Measurements from ENCODE around the gene ZXDA.
"Not testable (repeated sequence)": the region's sequence is repeated elsewhere in the genome, so short reads cannot be mapped to it uniquely, and the experiment has no call there.

Gene ZXDA

GRCh38 chrX:57910287-57910912 is at the start of gene ZXDA:
ZXDA (minus strand) TSS chrX:57910458; CDS start chrX:57910420, 38 bp downstream.
- FAIRE-seq = not testable (repeated sequence)

- no peak for FAIRE-seq
These were observed 42.0 kb upstream of the ZXDA start for GRCh38 chrX:57952320-57952678.

DNA sequence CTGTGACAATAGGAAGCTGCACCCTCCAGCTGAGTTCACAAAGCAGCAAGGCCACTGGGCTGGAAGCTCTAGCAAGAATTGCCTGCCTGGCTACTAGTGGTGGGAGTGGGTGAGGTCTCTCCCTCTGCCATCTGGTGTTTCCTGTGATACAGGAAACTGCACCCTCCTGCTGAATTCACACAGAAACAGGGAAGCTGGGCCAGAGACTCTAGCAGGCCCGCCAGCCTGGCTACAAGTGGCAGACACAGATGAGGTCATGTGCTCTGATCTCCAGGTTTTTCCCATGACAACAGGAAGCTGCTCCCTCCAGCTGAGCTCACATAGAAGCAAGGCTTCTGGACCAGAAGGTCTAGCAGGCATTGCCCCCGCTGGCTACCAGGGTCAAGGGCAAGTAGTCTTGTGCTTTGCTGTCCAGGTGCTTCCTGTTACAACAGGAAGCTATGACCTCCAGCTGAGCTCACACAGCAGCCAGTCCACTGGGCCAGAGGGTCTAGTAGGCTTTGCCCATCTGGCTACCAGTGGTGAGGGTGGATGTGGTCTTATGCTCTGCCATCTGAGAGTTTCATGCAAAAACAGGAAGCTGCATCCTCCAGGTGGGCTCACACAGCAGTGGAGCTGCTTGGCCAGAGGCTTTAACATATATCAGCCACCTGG is 41.5 kb upstream of the ZXDA start:
- FAIRE-seq = no peak

DNA sequence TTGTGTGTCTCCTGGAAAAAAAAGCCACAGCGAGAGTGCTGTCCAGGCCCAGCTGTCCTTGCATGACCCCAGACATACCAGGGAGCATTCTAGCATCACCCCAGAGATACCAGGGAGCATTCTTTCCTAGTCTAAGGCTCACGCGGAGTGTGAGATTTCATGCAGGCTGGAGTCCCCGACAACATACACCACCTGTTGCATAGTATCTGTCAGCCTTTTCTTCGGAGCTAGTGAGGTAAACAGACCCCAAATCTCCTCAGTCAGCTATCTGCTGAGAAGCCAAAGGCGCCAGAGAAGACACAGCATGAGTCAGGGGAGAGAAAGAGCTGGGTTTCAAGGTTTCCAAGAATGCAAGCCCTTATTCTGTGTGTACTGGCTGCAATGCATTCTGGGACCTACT is 23.1 kb upstream of the ZXDA start:
- FAIRE-seq = no peak

DNA sequence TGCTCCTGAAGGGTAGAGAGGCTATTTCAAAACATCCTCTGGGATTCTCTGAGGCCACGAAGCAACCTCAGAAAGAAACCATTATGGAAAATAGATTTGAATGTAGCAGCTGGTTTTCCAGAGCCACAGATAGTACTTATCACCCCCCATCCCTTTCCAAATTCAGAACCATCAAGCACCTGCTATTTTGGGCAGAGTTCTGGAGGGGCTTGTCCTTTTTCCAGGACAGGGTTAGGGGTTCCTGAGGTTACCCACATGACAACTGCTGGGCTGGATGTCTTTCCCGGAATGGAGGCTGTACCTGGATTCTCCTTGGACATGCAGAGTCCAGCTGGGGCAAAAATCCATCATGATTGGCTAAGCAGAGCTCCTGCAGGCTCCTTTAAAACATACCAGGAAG is 22.0 kb upstream of the ZXDA start:
- FAIRE-seq = no peak

- FAIRE-seq = no peak
These were observed 19.8 kb upstream of the ZXDA start for GRCh38 chrX:57930051-57930450.

- FAIRE-seq = no peak
These were observed 19.1 kb upstream of the ZXDA start for GRCh38 chrX:57929373-57929772.

DNA sequence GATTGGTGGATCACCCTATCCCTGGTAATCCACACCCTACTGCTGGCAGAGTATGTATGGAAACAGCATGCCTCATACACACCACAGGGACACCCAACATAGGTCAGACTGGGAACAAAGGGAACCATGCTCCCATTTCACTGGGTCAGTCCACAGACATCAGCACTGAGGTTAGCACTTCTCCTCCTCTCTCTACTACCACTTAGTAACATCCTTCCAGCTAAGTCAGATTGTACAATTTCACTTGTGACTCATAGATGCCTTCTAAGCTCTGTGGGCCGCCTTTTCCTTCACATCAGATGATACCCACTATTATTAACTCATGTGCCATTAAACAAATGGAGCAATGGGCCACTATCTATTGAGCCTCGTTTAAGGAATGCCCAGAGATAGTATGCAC is 15.5 kb upstream of the ZXDA start:
- FAIRE-seq = no peak

- FAIRE-seq = peak; percentile 21
These were observed 8.6 kb upstream of the ZXDA start for GRCh38 chrX:57918750-57919436.

- no peak for FAIRE-seq
These were observed 5.4 kb upstream of the ZXDA start for GRCh38 chrX:57915680-57916079.

GRCh38 chrX:57909595-57910286 is 517 bp downstream of the ZXDA start:
- not testable (repeated sequence) for FAIRE-seq

DNA sequence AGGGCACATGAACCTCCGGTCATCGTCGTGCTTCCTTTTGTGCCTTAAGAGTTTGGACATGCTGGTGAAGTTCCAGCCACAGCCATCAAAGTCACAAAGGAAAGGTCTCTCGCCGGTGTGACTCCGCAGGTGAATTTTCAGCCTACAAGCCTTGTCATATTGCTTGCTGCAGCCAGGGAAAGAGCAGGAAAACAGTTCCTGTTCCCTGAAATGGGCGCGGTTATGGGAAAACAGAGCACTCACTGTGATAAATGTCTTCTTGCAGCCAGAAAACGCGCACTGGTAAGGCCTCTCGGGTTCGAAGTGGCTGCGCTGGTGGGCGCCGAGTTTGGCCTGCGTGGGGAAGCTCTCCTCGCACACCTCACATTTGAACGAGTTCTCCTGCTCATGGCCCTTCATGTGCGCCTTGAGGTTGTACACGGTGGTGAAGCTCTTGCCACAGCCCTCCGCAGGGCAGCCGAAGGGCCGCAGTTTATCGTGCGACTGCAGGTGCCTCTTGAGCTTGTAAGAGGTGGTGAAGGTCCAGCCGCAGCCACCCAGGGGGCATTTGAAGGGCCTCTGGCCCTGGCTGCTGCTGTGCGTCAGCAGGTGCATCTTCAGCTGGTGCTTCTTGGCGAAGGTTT is 1.2 kb downstream of the ZXDA start:
- not testable (repeated sequence) for FAIRE-seq

GRCh38 chrX:57906790-57907189 is 3.5 kb downstream of the ZXDA start:
- FAIRE-seq = no peak

GRCh38 chrX:57905141-57905540 is 5.1 kb downstream of the ZXDA start:
- no peak for FAIRE-seq

DNA sequence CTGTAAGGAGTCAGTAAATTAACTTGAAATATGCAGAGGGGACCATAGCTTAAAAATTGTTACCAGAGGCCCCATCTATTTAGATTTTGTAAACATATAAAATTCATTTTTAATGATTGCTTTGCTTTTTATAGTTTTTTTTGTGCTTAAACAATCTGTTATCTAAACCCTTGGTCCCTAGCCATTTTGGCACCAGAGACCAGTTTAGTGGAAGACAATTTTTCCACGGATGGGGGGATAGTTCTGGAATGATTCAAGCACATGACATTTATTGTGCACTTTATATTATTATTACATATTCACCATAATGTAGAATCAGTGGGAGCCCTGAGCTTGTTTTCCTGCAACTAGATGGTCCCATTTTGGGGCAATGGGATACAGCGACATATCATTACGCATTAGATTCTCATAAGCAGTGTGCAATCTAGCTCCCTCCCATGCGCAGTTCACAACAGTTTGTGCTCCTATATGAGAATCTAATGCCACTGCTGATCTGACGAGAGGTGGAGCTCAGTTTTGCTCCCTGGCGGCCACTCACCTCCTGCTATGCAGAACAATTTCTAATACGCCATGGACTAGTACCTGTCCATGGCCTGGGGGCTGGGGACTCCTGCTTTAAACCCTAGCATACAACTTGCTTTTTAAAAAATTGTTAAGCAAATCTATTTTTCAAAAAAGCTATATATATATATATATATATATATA is 5.9 kb downstream of the ZXDA start:
- no peak for FAIRE-seq

DNA sequence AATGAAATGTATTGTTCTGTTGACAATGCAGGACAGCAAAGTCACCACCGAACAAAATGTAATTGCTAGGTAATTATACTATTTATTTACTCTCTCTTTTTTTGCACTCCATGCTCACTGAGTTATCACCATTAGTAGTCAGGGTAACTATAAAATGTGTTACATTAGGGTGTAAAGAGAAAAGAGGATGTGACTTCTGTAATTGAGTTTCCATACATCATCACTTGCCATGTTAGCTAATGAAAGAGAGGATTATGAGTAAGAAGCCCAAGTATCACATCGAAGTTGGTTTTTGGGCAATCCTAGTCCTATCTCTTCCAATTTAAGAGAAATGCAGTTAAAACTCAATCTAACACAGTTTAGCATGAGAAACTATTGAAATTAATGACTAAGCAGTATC is 7.6 kb downstream of the ZXDA start:
- FAIRE-seq = no peak

GRCh38 chrX:57901466-57901865 is 8.8 kb downstream of the ZXDA start:
- peak; percentile 94 for FAIRE-seq

GRCh38 chrX:57900975-57901374 is 9.3 kb downstream of the ZXDA start:
- FAIRE-seq = no peak

DNA sequence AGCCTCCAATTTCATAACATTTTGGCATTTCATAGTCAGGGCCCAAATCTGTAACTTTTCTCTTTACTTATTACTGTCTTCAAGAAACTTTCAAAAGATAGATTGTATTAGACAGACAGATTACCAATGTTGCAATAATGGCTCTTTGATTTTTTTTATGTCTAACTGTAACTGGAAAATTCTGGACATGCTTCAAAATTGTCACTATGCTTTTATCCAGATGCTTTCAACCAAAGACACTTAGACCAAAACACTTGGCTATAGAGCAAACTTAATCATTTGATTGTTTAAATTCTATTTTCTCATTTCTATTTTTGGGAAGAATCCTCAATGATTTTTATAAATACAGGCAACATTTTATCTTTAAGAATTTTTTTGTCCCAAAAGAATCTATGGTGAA is 10.4 kb downstream of the ZXDA start:
- no peak for FAIRE-seq

GRCh38 chrX:57899064-57899463 is 11.2 kb downstream of the ZXDA start:
- FAIRE-seq = no peak

DNA sequence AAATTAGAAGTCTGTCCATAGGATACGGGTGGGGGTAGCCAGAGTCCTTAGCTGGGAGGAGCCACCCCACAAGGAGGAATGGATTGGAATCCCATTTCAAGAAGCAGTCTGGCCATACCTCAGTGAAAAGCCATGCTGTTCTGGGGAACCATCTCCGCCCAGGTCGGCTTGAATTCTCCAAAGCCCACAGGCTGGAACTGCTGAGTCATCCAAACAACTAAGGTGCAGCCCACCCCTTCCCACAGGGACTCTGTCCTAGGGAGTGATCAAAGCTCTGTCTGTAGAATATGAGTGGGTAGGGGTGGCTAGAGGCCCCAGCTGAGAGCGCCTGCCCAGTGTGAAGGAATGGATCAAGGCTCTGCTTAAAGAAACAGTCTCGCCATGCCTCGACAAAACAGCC is 38.8 kb downstream of the ZXDA start:
- no peak for FAIRE-seq
